22Rv1 (cell line): ENCODE data around the gene SLC22A5.
A peak's percentile ranks its signal among the peaks of the same experiment; 100 is the strongest.

ENCODE experiments used
- H3K27ac ChIP-seq: fragments of 450-650 bp; 2 replicates; pipeline ENCODE4 v1.5.1; 2017
- CTCF ChIP-seq: fragments of 450-650 bp; IDR thresholded peaks from 2 replicates; pipeline ENCODE4 v1.5.1; 2017; ENCODE audit warnings: mild to moderate bottlenecking
- ZFX ChIP-seq: fragments of 450-650 bp; IDR thresholded peaks from 2 replicates; pipeline ENCODE4 v1.6.1; 2017; ENCODE audit warnings: antibody characterized with exemption, borderline replicate concordance

SLC22A5 gene

DNA sequence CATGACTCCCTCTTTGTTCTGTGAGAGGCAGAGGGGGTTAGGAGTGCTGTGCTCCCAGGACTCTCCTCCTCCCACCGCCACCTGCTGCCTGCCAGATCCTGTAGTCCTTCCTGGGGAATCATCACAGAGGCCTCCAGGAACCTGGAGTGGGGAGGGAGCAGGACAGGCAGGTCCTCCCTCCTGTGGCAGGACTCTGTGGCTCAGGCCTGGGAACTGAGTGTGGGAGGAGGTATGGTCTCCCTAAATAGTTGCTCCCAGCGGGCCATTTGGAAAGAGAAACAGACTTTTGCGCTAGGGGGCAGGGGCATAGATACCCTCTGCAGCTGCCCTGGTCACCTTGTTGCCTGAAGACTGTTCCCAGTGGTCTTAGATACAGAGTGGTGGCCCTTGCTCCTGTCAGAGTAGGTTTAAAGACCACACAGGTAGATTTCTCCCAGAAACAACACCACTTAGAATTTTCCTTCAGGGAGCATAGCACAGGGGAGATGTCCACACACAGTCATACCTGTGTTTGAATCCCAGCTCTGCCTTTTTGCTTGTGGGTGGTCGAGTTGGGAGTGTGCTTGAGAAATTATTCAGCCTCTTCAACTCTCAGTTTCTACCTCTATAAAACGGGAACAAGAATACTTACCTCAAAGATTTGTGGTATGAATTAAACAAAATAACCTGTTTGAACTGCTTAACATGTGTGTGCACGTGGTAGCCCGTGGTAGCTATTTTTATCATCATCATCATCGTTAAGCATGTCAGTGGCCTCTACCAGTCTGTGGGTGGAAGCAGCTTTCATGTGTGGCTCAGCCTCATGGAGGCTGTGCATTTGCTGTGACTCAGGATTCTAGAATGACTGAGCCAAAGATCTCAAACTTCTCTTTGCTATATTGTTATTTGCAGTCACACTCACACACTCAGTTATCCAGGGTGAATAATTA is 55.8 kb downstream of the SLC22A5 start:
- H3K27ac ChIP-seq: no peak overlapping the region
- TF ChIP-seq ZFX: no peak
- no peak for TF ChIP-seq CTCF

GRCh38 chr5:132425975-132426524 is 56.5 kb downstream of the SLC22A5 start:
- TF ChIP-seq CTCF (no peak), ZFX (no peak)

GRCh38 chr5:132426525-132427138 is 57.1 kb downstream of the SLC22A5 start:
- peak; percentile 18 for TF ChIP-seq CTCF
- TF ChIP-seq ZFX: no peak
- H3K27ac ChIP-seq: peak overlapping the region; percentile 62

More at GRCh38 chr5:132425975-132426524, 56.5 kb downstream of the SLC22A5 start:
- H3K27ac ChIP-seq: no peak overlapping the region

- TF ChIP-seq CTCF (no peak), ZFX (no peak)
- H3K27ac ChIP-seq: peak overlapping the region; percentile 62
Observed at GRCh38 chr5:132427281-132428146, 58.0 kb downstream of the SLC22A5 start.

DNA sequence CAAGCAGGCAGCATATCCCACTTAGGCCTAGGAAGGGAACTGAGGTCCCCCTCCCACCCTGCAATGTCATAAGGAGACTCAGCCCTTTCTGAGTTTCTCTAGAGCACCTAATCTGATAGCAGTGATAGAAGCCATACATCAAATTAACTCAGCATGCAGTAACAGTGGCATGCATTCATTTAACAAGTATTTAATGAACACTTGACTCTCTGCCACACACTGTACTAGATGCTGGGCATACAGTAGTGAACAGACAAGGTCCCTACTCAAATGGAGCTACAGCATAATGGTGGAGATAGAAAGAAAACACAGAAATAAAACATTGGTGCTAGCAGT is 58.6 kb downstream of the SLC22A5 start:
- H3K27ac ChIP-seq: peak overlapping the region; percentile 62
- TF ChIP-seq CTCF (no peak), ZFX (no peak)

DNA sequence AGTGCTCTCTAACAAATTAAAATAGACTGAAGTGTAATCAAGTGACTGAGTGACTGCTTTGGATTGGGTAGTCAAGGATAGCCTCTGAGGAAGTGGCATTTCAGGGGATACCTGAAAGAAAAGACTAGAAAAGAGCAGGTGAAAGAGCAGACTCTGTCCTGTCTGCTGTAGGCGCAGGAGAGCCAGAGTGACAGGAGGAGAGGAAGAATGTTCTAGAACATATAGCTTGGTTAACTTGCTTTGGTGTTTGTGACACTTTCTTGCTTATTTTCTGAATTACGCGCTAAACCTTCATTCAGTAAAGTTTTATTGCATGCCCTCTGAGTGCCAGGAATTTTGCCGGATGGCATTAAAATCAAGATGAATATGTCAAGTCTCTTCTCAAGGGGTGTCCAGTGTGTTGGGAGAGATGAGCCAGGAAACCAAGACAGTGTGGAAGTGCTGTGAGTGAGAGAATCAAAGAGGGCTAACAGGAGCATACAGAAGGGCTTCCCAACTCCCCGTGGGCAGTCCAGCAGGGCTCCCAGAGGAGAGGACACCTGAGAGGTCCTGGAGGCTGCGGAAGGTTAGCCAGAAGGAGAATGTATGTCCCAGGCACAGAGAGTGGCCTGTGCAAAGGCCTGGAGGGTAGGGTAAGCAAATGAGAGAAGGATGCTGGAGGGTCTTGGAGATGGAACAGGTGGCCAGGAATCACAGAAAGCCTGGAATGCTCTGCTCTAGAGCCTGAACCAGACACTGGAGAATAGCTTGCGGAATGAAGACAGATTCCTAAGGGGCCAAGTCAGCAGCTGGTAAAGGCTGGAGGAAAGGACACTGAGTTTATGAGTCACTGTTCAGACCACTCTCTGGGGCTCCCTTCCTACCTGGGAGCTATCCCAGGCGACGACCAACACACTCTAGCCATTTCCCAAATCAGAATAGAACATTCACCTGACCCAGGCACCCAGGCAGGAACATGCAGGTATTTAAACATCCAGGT is 59.3 kb downstream of the SLC22A5 start:
- TF ChIP-seq ZFX: no peak
- no peak for TF ChIP-seq CTCF
- peak overlapping the region; percentile 62 for H3K27ac ChIP-seq
